Ascending aorta (tissue), 2 donors: Measurements from ENCODE around the gene KSR2. TPM values are rescaled to one million over a fixed set of nuclear protein-coding genes. Genes with fewer than 3 reads are reported as not detected.

ENCODE experiments used
- DNase-seq, 2 donors: peaks; one replicate each; pipeline ENCODE4 v3.0.0-alpha.2; 2019; ENCODE audit warnings: low spot score in 2 of 2
- H3K27ac ChIP-seq, 2 donors: fragments of 200-600 bp; sonication (generic); one replicate each; pipeline ENCODE4 v1.5.1; 2016 to 2017; ENCODE audit warnings: mild to moderate bottlenecking in 1 of 2
- H3K27me3 ChIP-seq: fragments of 200-600 bp; sonication (generic); one replicate; pipeline ENCODE4 v1.5.1; 2017
- H3K36me3 ChIP-seq, 2 donors: fragments of 200-600 bp; sonication (generic); one replicate each; pipeline ENCODE4 v1.5.1; 2016
- H3K4me1 ChIP-seq, 2 donors: fragments of 200-600 bp; sonication (generic); one replicate each; pipeline ENCODE4 v1.5.1; 2016 to 2017; ENCODE audit warnings: mild to moderate bottlenecking in 1 of 2
- H3K4me3 ChIP-seq, 2 donors: fragments of 200-600 bp; sonication (generic); one replicate each; pipeline ENCODE4 v1.5.1; 2016 to 2017; ENCODE audit warnings: mild to moderate bottlenecking in 1 of 2
- H3K9me3 ChIP-seq, 2 donors: fragments of 200-600 bp; sonication (generic); one replicate each; pipeline ENCODE4 v1.5.1; 2016
- intact Hi-C: fragments of 100-400 bp; cut with DNase I; formaldehyde crosslinking; loops from one replicate; pipeline ENCODE4 v1.15.1; 2023
- total RNA-seq: library from RNA; depleted of rRNA; stranded (reverse); fragments of >200 nt; gene quantifications from one replicate; pipeline ENCODE4 v1.1.0, GENCODE V29; 2016
- TF ChIP-seq, protein P1 (sequence below), 3 experiments: fragments of 200-600 bp in 2 of 3; fragments of 450-650 bp in 1 of 3; sonication (generic) in 2 of 3; IDR thresholded peaks; one replicate each; pipeline ENCODE4 v1.5.1; 2016 to 2019; ENCODE audit warnings: antibody characterized with exemption in 3 of 3, mild to moderate bottlenecking in 1 of 3, moderate library complexity in 1 of 3

KSR2 gene
- total RNA-seq, 1 donor from 2014 or later: 0.11 TPM

GRCh38 chr12:117836476-117836875, 132.3 kb downstream of the KSR2 start:
- Histone ChIP-seq H3K27me3 (no peaks in the 10 kb centered on the region), H3K4me1 (no peaks in the 10 kb centered on the region), H3K27ac (no peak overlapping the region), H3K9me3 (no peaks in the 10 kb centered on the region), H3K36me3 (no peaks in the 10 kb centered on the region), H3K4me3 (no peak overlapping the region)
- intact Hi-C loops: loop anchor here (2.0 kb wide), 1 partner anchor 470 kb away; no protein-coding TSS in a partner anchor
- TF ChIP-seq, protein P1, sequence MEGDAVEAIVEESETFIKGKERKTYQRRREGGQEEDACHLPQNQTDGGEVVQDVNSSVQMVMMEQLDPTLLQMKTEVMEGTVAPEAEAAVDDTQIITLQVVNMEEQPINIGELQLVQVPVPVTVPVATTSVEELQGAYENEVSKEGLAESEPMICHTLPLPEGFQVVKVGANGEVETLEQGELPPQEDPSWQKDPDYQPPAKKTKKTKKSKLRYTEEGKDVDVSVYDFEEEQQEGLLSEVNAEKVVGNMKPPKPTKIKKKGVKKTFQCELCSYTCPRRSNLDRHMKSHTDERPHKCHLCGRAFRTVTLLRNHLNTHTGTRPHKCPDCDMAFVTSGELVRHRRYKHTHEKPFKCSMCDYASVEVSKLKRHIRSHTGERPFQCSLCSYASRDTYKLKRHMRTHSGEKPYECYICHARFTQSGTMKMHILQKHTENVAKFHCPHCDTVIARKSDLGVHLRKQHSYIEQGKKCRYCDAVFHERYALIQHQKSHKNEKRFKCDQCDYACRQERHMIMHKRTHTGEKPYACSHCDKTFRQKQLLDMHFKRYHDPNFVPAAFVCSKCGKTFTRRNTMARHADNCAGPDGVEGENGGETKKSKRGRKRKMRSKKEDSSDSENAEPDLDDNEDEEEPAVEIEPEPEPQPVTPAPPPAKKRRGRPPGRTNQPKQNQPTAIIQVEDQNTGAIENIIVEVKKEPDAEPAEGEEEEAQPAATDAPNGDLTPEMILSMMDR (IDR thresholded peaks at IDR 0.05): no peak
- no peak for DNase-seq

DNA sequence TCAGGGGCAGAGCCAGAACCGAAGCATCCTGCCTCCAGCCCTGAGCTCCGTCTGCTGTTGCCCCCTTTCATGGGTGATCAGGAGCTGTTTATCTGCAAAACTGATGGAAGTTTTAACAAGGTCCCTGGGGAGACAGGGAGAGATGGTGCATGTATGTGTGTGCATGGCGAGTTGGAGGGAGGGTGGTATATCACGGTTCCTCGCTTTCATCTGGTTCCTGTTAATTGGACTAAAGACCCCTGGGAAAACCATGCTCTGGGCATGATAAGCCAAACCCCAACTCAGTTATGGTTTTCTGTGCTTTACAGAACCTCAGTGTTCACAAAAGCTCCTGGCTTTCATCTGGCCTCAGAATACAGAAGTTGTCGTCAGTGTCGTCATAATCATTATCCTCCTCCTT, 133.6 kb downstream of the KSR2 start:
- no peaks in the 10 kb centered on the region for H3K9me3 ChIP-seq
- intact Hi-C loops: no loop called here
- no peaks in the 10 kb centered on the region for H3K4me1 ChIP-seq
- TF ChIP-seq, protein P1 (IDR thresholded peaks at IDR 0.05): no peak
- no peak overlapping the region for H3K4me3 ChIP-seq
- no peak for DNase-seq
- no peaks in the 10 kb centered on the region for H3K36me3 ChIP-seq
- H3K27ac ChIP-seq: no peak overlapping the region
- H3K27me3 ChIP-seq: no peaks in the 10 kb centered on the region

DNA sequence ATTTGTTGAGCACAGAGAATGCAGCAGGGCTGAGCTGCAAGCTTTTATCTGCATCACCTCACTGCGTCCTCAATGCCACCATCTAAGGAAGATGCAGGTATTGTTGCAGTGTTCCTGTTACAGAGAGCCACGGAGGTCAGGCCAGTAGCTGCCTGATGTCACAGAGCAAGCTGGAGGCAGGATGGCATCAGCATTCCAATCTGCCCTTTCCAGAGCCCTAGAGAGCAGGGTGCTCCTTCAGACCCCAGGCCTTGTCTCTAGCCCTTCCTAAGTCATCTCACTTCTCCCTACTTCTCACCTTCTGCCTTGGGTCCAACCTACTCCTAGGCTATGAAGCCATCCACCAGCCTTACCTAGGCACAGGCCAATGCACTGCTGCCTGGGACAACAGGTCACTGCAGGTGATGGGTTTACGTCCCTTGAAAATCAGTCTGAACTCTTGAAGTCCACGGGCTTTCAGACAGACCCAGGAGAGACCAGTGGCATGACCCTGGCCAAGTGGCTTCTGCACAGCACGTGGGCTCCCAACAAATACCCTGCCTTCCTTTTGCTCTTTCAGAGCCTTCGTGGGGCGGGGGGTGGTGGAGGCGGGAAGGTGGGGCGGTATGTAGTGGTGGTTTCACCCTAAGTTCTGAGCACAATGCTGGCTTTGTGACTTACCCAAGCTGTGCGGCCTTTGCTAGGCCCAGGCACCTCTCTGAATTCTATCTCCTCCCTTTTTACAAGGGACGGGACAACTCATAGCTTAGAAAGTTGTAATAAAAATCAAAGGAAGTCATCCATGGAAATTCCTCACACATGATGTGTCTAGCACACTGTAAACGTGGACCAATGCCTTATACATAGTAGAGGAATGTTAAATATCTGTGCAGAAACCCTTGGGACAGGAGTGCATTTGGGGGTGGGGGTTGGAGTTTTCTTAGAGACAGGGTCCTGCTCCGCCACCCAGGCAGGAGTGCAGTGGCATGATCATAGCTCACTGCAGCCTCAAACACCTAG, 136.0 kb downstream of the KSR2 start:
- H3K4me3 ChIP-seq: no peak overlapping the region
- no peaks in the 10 kb centered on the region for H3K4me1 ChIP-seq
- peaks cover 4 to 9% of the 10 kb centered on the region in 2 donors for H3K9me3 ChIP-seq
- H3K27ac ChIP-seq: no peak overlapping the region
- no peaks in the 10 kb centered on the region for H3K27me3 ChIP-seq
- intact Hi-C loops: no loop called here
- TF ChIP-seq, protein P1 (IDR thresholded peaks at IDR 0.05): no peak
- no peaks in the 10 kb centered on the region for H3K36me3 ChIP-seq
- DNase-seq: no peak

- intact Hi-C loops: no loop called here
- Histone ChIP-seq H3K27me3 (no peaks in the 10 kb centered on the region), H3K4me3 (no peak overlapping the region), H3K27ac (no peak overlapping the region), H3K36me3 (no peaks in the 10 kb centered on the region), H3K9me3 (peaks cover 4 to 9% of the 10 kb centered on the region in 2 donors), H3K4me1 (no peaks in the 10 kb centered on the region)
- TF ChIP-seq, protein P1 (IDR thresholded peaks at IDR 0.05): no peak
- no peak for DNase-seq
Observed at GRCh38 chr12:117830471-117830870, 138.3 kb downstream of the KSR2 start.

DNA sequence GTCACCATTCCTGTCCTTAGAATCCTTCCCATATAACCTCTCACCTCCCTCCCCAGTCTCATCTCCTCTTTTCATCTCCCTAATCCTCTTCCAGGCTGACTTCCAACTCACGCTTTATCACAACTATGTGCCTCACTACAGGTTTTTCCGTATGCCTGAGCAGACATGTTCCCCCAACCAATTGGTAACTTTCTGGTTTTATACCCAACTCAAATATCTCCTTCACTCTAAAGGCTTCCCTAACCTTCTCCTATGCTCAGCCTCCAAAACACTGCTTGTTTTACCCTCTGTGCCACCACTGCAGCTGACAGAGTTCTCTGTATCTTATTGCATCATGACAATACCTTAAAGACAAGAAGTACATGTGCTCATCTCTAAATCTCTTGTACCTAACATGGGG, 139.7 kb downstream of the KSR2 start:
- Histone ChIP-seq H3K4me3 (no peak overlapping the region), H3K27ac (no peak overlapping the region), H3K36me3 (no peaks in the 10 kb centered on the region), H3K4me1 (no peaks in the 10 kb centered on the region), H3K27me3 (no peaks in the 10 kb centered on the region), H3K9me3 (peaks cover 4 to 9% of the 10 kb centered on the region in 2 donors)
- TF ChIP-seq, protein P1 (IDR thresholded peaks at IDR 0.05): no peak
- no peak for DNase-seq
- intact Hi-C loops: no loop called here
